IMR-90 (cell line): Measurements from ENCODE around the gene CLCA2. TPM values are rescaled to one million over a fixed set of nuclear protein-coding genes. Genes with fewer than 3 reads are reported as not detected.

ENCODE experiments used
- ATAC-seq: fragments of 200-7000 bp; cut with Tn5 transposase; 2 replicates; pipeline ENCODE4 v1.9.1; 2020; ENCODE audit warnings: low read depth, mild to moderate bottlenecking, moderate library complexity
- BruUV-seq: library from RNA; stranded (reverse); fragments of 400-500 nt; replicated peaks from 2 replicates; lab custom pipeline; 2021; lab: Mats Ljungman, UMichigan
- CTCF ChIA-PET: fragments of 300-600 bp; formaldehyde crosslinking; extraction: SDS; loops from one replicate; lab custom pipeline; 2021; ENCODE audit warnings: antibody characterized with exemption; lab: Yijun Ruan, JAX
- POLR2A ChIA-PET: fragments of 300-600 bp; sonication (Branson Sonifier 250); formaldehyde crosslinking; loops from one replicate; lab custom pipeline; 2022; ENCODE audit warnings: antibody characterized with exemption; ENCODE audit not compliant: unreplicated experiment; lab: Charles Lee
- DNase-seq: peaks from one replicate; pipeline ENCODE4 v3.0.0; 2013
- H2AFZ ChIP-seq: replicated peaks from 2 replicates; pipeline ENCODE3; 2013; ENCODE audit warnings: low read length, mild to moderate bottlenecking; ENCODE audit not compliant: poor library complexity
- H2AK5ac ChIP-seq: 2 replicates; pipeline ENCODE4 v1.6.1; 2013; ENCODE audit warnings: low read depth, low read length, inconsistent platforms
- H2AK9ac ChIP-seq: replicated peaks from 2 replicates; pipeline ENCODE3; 2013; ENCODE audit warnings: mild to moderate bottlenecking, low read depth, low read length, moderate library complexity; ENCODE audit not compliant: poor library complexity
- H2BK120ac ChIP-seq: 2 replicates; pipeline ENCODE4 v1.6.1; 2013; ENCODE audit warnings: low read depth, low read length, inconsistent platforms
- H2BK15ac ChIP-seq: 3 replicates; pipeline ENCODE4 v1.6.1; 2013; ENCODE audit warnings: low read depth, low read length, inconsistent platforms
- H2BK20ac ChIP-seq: 2 replicates; pipeline ENCODE4 v1.6.1; 2013; ENCODE audit warnings: low read depth, mild to moderate bottlenecking, inconsistent platforms, low read length, moderate library complexity
- H2BK5ac ChIP-seq: 2 replicates; pipeline ENCODE4 v1.6.1; 2013; ENCODE audit warnings: mild to moderate bottlenecking, low read depth, low read length, inconsistent platforms; ENCODE audit not compliant: poor library complexity, severe bottlenecking
- H3K14ac ChIP-seq: replicated peaks from 2 replicates; pipeline ENCODE4 v1.6.1; 2013; ENCODE audit warnings: low read depth, low read length, inconsistent platforms
- H3K18ac ChIP-seq: 2 replicates; pipeline ENCODE4 v1.6.1; 2013; ENCODE audit warnings: low read depth, low read length, control low read depth
- H3K23ac ChIP-seq: 2 replicates; pipeline ENCODE4 v1.6.1; 2013; ENCODE audit warnings: low read depth, low read length, inconsistent platforms
- H3K27ac ChIP-seq: 2 replicates; pipeline ENCODE4 v1.5.1; 2013; ENCODE audit warnings: mild to moderate bottlenecking, control low read depth, low read length; ENCODE audit not compliant: insufficient read depth
- H3K27me3 ChIP-seq: 2 replicates; pipeline ENCODE4 v1.6.1; 2013; ENCODE audit warnings: low read length; ENCODE audit not compliant: control insufficient read depth, insufficient read depth
- H3K36me3 ChIP-seq: 2 replicates; pipeline ENCODE4 v1.6.1; 2013; ENCODE audit warnings: low read length, mixed read lengths; ENCODE audit not compliant: control insufficient read depth, insufficient read depth
- H3K4ac ChIP-seq: 2 replicates; pipeline ENCODE4 v1.6.1; 2013; ENCODE audit warnings: low read depth, low read length, inconsistent platforms
- H3K4me1 ChIP-seq: 2 replicates; pipeline ENCODE4 v1.6.1; 2013; ENCODE audit warnings: low read length, mixed read lengths; ENCODE audit not compliant: control insufficient read depth, insufficient read depth
- H3K4me2 ChIP-seq: 2 replicates; pipeline ENCODE4 v1.6.1; 2013; ENCODE audit warnings: low read depth, mild to moderate bottlenecking, control low read depth, low read length, moderate library complexity
- H3K4me3 ChIP-seq: 2 replicates; pipeline ENCODE4 v1.5.1; 2013; ENCODE audit warnings: low read depth, mild to moderate bottlenecking, control low read depth, low read length, moderate library complexity; ENCODE audit not compliant: insufficient read depth
- H3K56ac ChIP-seq: 2 replicates; pipeline ENCODE4 v1.6.1; 2013; ENCODE audit warnings: low read length, inconsistent platforms; ENCODE audit not compliant: insufficient read depth; ENCODE audit errors: extremely low read depth
- H3K79me1 ChIP-seq, 2 experiments: 2 replicates each; pipeline ENCODE4 v1.6.1; 2013; ENCODE audit warnings: low read length in 2 of 2, inconsistent platforms in 1 of 2, low read depth in 1 of 2
- H3K9ac ChIP-seq: 2 replicates; pipeline ENCODE4 v1.6.1; 2013; ENCODE audit warnings: low read depth, low read length, control low read depth
- H3K9me1 ChIP-seq: 2 replicates; pipeline ENCODE4 v1.6.1; 2013; ENCODE audit warnings: low read length, inconsistent platforms; ENCODE audit not compliant: insufficient read depth
- H3K9me3 ChIP-seq: 2 replicates; pipeline ENCODE4 v1.6.1; 2013; ENCODE audit warnings: low read length; ENCODE audit not compliant: control insufficient read depth, insufficient read depth
- H4K20me1 ChIP-seq: 2 replicates; pipeline ENCODE4 v1.6.1; 2013; ENCODE audit warnings: low read length, inconsistent platforms; ENCODE audit not compliant: insufficient read depth
- H4K5ac ChIP-seq: 2 replicates; pipeline ENCODE4 v1.6.1; 2013; ENCODE audit warnings: mild to moderate bottlenecking, low read depth, low read length, control low read depth
- H4K8ac ChIP-seq, 2 experiments: 2 replicates each; pipeline ENCODE4 v1.6.1; 2013; ENCODE audit warnings: low read depth in 2 of 2, low read length in 2 of 2, control low read depth in 1 of 2, inconsistent platforms in 1 of 2
- H4K91ac ChIP-seq: 2 replicates; pipeline ENCODE4 v1.6.1; 2013; ENCODE audit warnings: low read depth, low read length, inconsistent platforms; ENCODE audit not compliant: insufficient read depth
- CEBPB ChIP-seq: IDR thresholded peaks from 2 replicates; pipeline ENCODE4 v1.6.1; 2012; ENCODE audit warnings: low read depth, low read length, improper control_type of control experiment
- CHD1 ChIP-seq: IDR thresholded peaks from 2 replicates; pipeline ENCODE4 v1.6.1; 2012; ENCODE audit warnings: low read depth, low read length, improper control_type of control experiment
- ELK1 ChIP-seq: fragments of 150-350 bp; IDR thresholded peaks from 2 replicates; pipeline ENCODE4 v1.6.1; 2016; ENCODE audit warnings: low read depth, mild to moderate bottlenecking, low read length, moderate library complexity, borderline replicate concordance
- FOS ChIP-seq: fragments of 150-350 bp; IDR thresholded peaks from 2 replicates; pipeline ENCODE4 v1.6.1; 2016; ENCODE audit warnings: low read depth, low read length
- NFE2L2 ChIP-seq: fragments of 150-350 bp; IDR thresholded peaks from 2 replicates; pipeline ENCODE4 v1.6.1; 2016; ENCODE audit warnings: low read depth, mild to moderate bottlenecking, low read length
- RCOR1 ChIP-seq: IDR thresholded peaks from 2 replicates; pipeline ENCODE4 v1.6.1; 2012; ENCODE audit warnings: mild to moderate bottlenecking, low read length, improper control_type of control experiment; ENCODE audit not compliant: insufficient replicate concordance
- SMC3 ChIP-seq: fragments of 150-350 bp; IDR thresholded peaks from 2 replicates; pipeline ENCODE4 v1.6.1; 2016; ENCODE audit warnings: low read depth, mild to moderate bottlenecking, antibody characterized with exemption, low read length, moderate library complexity
- USF2 ChIP-seq: fragments of 150-350 bp; IDR thresholded peaks from 2 replicates; pipeline ENCODE4 v1.6.1; 2017; ENCODE audit warnings: mild to moderate bottlenecking, antibody characterized with exemption, low read length, low read depth
- WGBS, 2 experiments: methylation state at CpG; one replicate each; pipeline versions ENCODE4 v1.1.5 to v1.1.7; 2013; ENCODE audit warnings: missing lambda C conversion rate in 2 of 2; ENCODE audit not compliant: insufficient read length in 1 of 2; ENCODE audit errors: extremely low coverage in 2 of 2; 5-methylcytosine and 5-hydroxymethylcytosine counted together
- dilution Hi-C: fragments of 300-500 bp; cut with HindIII; formaldehyde crosslinking; loops from one replicate; pipeline ENCODE4 v1.14.3; 2018; ENCODE audit warnings: low sequenced_read_pairs; ENCODE audit not compliant: unreplicated experiment
- in situ Hi-C: fragments of 300-500 bp; cut with MboI; formaldehyde crosslinking; loops from 3 replicates; pipeline ENCODE4 v1.14.3; 2019; ENCODE audit warnings: low sequenced_read_pairs, inconsistent platforms, mixed read lengths
- intact Hi-C: fragments of 100-400 bp; cut with micrococcal nuclease; formaldehyde crosslinking; loops from 2 replicates; pipeline ENCODE4 v1.10.0; 2022
- polyA plus RNA-seq, 3 experiments: library from polyadenylated mRNA; depleted of rRNA; stranded (reverse); fragments of >200 nt; gene quantifications; 2 replicates each; pipeline ENCODE4 v1.2.3, GENCODE V29; 2012; ENCODE audit warnings: low replicate concordance in 1 of 3
- total RNA-seq: library from RNA; depleted of rRNA; stranded (reverse); fragments of >200 nt; gene quantifications from 2 replicates; pipeline ENCODE4 v1.2.3, GENCODE V29; 2012

CLCA2 gene
- total and polyA plus RNA-seq, 2 of the 4 experiments (the other 2 are of a cell fraction): 0.09 to 0.18 TPM

DNA sequence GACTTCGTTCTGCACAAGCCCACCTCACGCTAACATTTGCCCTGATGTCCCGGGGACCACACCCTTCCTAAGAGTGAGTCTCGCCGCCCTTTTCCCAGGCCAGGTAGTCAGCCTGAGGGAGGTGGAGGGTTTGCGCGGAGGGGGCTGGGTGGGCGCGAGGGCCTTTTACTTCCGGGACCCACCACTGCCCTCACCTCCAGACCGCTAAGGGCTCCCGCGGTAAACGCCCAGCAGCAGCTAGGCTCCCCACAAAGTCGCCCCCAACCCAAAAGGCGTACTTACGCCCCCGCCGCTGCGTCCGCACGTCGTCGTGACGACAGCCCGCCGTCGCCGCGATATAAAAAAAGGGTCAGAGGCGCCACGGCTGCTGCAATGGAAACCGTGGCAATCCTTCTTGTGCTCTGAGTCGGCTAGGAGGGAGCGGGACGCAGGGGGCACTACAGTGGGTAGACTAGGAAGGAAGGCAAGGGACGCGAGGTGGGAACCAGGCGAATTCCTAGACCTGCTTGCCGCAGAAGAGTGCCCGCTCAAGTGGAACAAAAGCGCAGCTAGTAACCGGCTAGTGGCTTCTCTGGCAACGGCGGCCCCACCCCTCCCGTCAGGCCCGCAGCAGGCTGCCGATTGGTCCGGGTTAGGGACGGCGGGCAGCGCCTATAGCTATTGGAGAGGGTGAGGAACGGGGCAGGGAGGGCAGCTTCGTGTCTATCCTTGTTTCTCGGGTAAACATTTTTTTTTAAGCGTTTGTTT is 28.0 kb upstream of the CLCA2 start, which contains the start of gene ODF2L (continued):
- TF ChIP-seq CEBPB: no peak
- no peak for TF ChIP-seq USF2

- ATAC-seq (no peak), DNase-seq (no peak)
- 0 out of 2 replicates have a peak overlapping the region, but pooled peaks have one; percentile 31 for H4K91ac ChIP-seq
- no TSS peak for BruUV-seq
- H3K9me1 ChIP-seq: no peaks in the 10 kb centered on the region; the same call in 1 of the 2 replicates
- peaks cover 2% of the 10 kb centered on the region; the same call in 1 of the 2 replicates for H3K4me1 ChIP-seq
- peak overlapping the region; percentile 71 for H3K9ac ChIP-seq
- peak overlapping the region; percentile 38 for H4K5ac ChIP-seq
- peak overlapping the region; percentile 68 for H3K14ac ChIP-seq
- H3K18ac ChIP-seq: peak overlapping the region; percentile 19
- H2BK120ac ChIP-seq: peak overlapping the region; percentile 60; the same call in 1 of the 2 replicates
- H3K9me3 ChIP-seq: no peaks in the 10 kb centered on the region
- WGBS, 2 experiments: 0% methylated on average over 2 of the region's 9 CpGs; no CpG with 5 or more reads in 1 of the 2 experiments
- H3K4me3 ChIP-seq: peak overlapping the region; percentile 84
- H3K4me2 ChIP-seq: peak overlapping the region; percentile 81
- H2BK5ac ChIP-seq: no peak overlapping the region
- ChIA-PET POLR2A (interaction anchor here (0.6 to 0.9 kb wide), 2 partner anchors 14 to 34 kb away, joined by 3 read pairs; no protein-coding TSS in a partner anchor), CTCF (interaction anchor here (0.7 kb wide), 1 partner anchor 357 kb away, joined by 3 read pairs; no protein-coding TSS in a partner anchor)
- peaks cover 4% of the 10 kb centered on the region; the same call in 1 of the 2 replicates for H3K27me3 ChIP-seq
- H3K56ac ChIP-seq: peak overlapping the region; percentile 71
- H2BK20ac ChIP-seq: peak overlapping the region; percentile 29; the same call in 1 of the 2 replicates
- no peak overlapping the region for H2AK5ac ChIP-seq
- H3K4ac ChIP-seq: peak overlapping the region; percentile 65
- dilution Hi-C loops (no loop called here), intact Hi-C loops (loop anchor here (1.0 to 5.0 kb wide), 3 partner anchors 8 to 311 kb away; no protein-coding TSS in a partner anchor), in situ Hi-C loops (loop anchor here (25.0 kb wide), 2 partner anchors 566 to 691 kb away; no protein-coding TSS in a partner anchor)
- peaks cover 5 to 17% of the 10 kb centered on the region in 2 experiments; a peak in 3 of 4 replicates for H3K79me1 ChIP-seq
- no peak overlapping the region for H2AK9ac ChIP-seq
- peak overlapping the region; percentile 20; the same call in 1 of the 2 replicates for H3K23ac ChIP-seq
- peak overlapping the region; percentile 84 to 86 for H4K8ac ChIP-seq
- H2BK15ac ChIP-seq: no peak overlapping the region
- no peaks in the 10 kb centered on the region; the same call in 1 of the 2 replicates for H4K20me1 ChIP-seq
- H3K27ac ChIP-seq: peak overlapping the region; percentile 52
- H2AFZ ChIP-seq: peak overlapping the region; percentile 96
- TF ChIP-seq CHD1 (no peak), CEBPB (no peak), RCOR1 (no peak), ELK1 (no peak), FOS (no peak), NFE2L2 (no peak), SMC3 (no peak)
- H3K36me3 ChIP-seq: no peaks in the 10 kb centered on the region
Observed at GRCh38 chr1:86396498-86396890, 27.5 kb upstream of the CLCA2 start.
